Esophagus muscularis mucosa (tissue), 4 donors: ENCODE results near the gene MEG3. TPM values are rescaled to one million over a fixed set of nuclear protein-coding genes. Genes with fewer than 3 reads are reported as not detected.

ENCODE experiments used
- DNase-seq: peaks from one replicate; pipeline ENCODE4 v3.0.0-alpha.2; 2017; ENCODE audit errors: extremely low spot score
- H3K27ac ChIP-seq, 4 donors: fragments of 200-600 bp; sonication (generic); replicated peaks in 1 of 4; 1 replicate in 3 of 4; 2 replicates in 1 of 4; pipeline ENCODE4 v1.5.1; 2016 to 2019; ENCODE audit warnings: mild to moderate bottlenecking in 1 of 4
- H3K27me3 ChIP-seq, 4 donors: fragments of 200-600 bp; sonication (generic); one replicate each; pipeline versions ENCODE4 v1.5.1 to v1.6.0; 2016 to 2019
- H3K36me3 ChIP-seq, 4 donors: fragments of 200-600 bp; sonication (generic); one replicate each; pipeline ENCODE4 v1.5.1; 2016 to 2019
- H3K4me1 ChIP-seq, 4 donors: fragments of 200-600 bp; sonication (generic); one replicate each; pipeline ENCODE4 v1.5.1; 2016 to 2019
- H3K4me3 ChIP-seq, 4 donors: fragments of 200-600 bp; sonication (generic); 1 replicate in 2 of 4; 2 replicates in 2 of 4; pipeline ENCODE4 v1.5.1; 2016 to 2019; ENCODE audit warnings: mild to moderate bottlenecking in 4 of 4, moderate library complexity in 1 of 4
- H3K9me3 ChIP-seq, 4 donors: fragments of 200-600 bp; sonication (generic); 1 replicate in 3 of 4; 2 replicates in 1 of 4; pipeline ENCODE4 v1.5.1; 2016 to 2019
- EP300 ChIP-seq: sonication (generic); formaldehyde crosslinking; IDR thresholded peaks from one replicate; pipeline ENCODE4 v1.6.1; 2017; ENCODE audit warnings: antibody characterized with exemption
- POLR2A ChIP-seq: fragments of 450-650 bp; IDR thresholded peaks from one replicate; pipeline ENCODE4 v1.6.1; 2017; ENCODE audit warnings: antibody characterized with exemption, moderate library complexity, mild to moderate bottlenecking, low read depth
- POLR2AphosphoS5 ChIP-seq, 2 donors: sonication (generic); formaldehyde crosslinking; IDR thresholded peaks; one replicate each; pipeline ENCODE4 v1.6.1; 2017; ENCODE audit warnings: antibody characterized with exemption in 2 of 2
- WGBS: methylation state at CpG from one replicate; pipeline ENCODE4 v1.1.5; 2018; 5-methylcytosine and 5-hydroxymethylcytosine counted together
- intact Hi-C: fragments of 100-400 bp; cut with DNase I; formaldehyde crosslinking; loops from one replicate; pipeline ENCODE4 v1.15.1; 2023
- total RNA-seq, 4 donors: library from RNA; depleted of rRNA; stranded (reverse); fragments of >200 nt; gene quantifications; one replicate each; pipeline versions ENCODE4 v1.1.0 to v1.2.1, GENCODE V29; 2016
- TF ChIP-seq, protein P1 (sequence below), 3 experiments: fragments of 200-600 bp in 2 of 3; fragments of 450-650 bp in 1 of 3; sonication (generic) in 2 of 3; IDR thresholded peaks; one replicate each; pipeline ENCODE4 v1.5.1; 2017 to 2019; ENCODE audit warnings: antibody characterized with exemption in 3 of 3, mild to moderate bottlenecking in 2 of 3, moderate library complexity in 1 of 3

The MEG3 gene
- total RNA-seq, 4 donors from 2014 or later: 9.4 to 53.2 (median 22.1) TPM

DNA sequence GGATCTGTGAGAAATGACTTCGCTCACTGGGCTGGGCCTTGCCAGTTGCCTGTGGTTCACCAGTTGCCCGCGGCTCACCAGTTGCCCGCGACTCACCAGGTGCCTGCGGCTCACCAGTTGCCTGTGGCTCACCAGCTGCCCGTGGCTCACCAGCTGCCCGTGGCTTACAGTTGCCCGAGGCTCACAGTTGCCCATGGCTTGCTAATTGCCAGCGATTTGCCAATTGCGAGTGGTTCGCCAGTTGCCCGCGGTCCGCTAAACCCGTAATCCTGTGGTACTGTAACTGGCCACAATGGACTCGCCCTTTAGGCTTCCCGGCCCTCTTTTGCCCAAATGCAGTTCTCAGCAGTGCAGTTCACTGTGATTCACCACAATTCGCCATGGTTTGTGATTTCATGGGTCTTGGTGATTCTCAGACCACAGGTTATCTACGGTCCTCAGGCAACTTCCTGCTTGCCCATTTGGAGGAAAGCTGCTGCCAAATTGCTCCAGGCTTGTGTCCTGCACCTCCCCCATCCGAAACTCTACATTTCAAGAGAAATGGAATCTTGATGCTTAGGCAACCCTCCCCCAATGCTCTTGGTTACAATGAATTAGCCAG, 15.0 kb upstream of the MEG3 start:
- intact Hi-C loops: no loop called here

DNA sequence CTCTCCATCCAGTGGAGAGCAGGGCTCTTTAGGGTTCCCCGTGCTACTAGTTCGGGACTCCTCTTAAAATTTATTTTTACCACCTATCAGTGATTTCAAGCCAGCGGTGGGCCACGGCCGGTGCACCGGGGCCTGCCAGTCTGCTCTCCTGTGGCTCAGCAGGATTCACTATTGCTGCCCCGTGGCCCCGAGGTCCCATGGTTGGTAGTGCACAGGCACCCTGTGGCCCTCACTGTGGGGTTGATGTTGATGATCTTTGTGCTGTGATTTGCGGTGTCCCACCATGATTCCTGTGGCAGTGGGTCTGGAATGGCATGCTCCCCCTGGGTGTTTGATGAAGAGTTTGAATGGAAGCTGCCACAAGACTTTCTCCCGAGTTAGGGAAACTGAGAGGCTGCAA, 12.6 kb upstream of the MEG3 start:
- H3K27me3 ChIP-seq: peaks cover 0 to 40% (median 0%) of the 10 kb centered on the region in 4 donors
- H3K9me3 ChIP-seq: peaks cover 0 to 35% (median 16%) of the 10 kb centered on the region in 4 donors
- no peak overlapping the region for H3K4me3 ChIP-seq
- intact Hi-C loops: no loop called here
- no peak for DNase-seq
- no peaks in the 10 kb centered on the region for H3K4me1 ChIP-seq
- no peaks in the 10 kb centered on the region for H3K36me3 ChIP-seq
- TF ChIP-seq POLR2A (no peak), POLR2AphosphoS5 (IDR thresholded peaks at IDR 0.05) (no peak), EP300 (no peak)
- TF ChIP-seq, protein P1, sequence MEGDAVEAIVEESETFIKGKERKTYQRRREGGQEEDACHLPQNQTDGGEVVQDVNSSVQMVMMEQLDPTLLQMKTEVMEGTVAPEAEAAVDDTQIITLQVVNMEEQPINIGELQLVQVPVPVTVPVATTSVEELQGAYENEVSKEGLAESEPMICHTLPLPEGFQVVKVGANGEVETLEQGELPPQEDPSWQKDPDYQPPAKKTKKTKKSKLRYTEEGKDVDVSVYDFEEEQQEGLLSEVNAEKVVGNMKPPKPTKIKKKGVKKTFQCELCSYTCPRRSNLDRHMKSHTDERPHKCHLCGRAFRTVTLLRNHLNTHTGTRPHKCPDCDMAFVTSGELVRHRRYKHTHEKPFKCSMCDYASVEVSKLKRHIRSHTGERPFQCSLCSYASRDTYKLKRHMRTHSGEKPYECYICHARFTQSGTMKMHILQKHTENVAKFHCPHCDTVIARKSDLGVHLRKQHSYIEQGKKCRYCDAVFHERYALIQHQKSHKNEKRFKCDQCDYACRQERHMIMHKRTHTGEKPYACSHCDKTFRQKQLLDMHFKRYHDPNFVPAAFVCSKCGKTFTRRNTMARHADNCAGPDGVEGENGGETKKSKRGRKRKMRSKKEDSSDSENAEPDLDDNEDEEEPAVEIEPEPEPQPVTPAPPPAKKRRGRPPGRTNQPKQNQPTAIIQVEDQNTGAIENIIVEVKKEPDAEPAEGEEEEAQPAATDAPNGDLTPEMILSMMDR (IDR thresholded peaks at IDR 0.05): no peak
- no peak overlapping the region for H3K27ac ChIP-seq
- 96% methylated on average over 9 of the region's 10 CpGs for WGBS

More for the DNA sequence above, 15.0 kb upstream of the MEG3 start:
- H3K4me3 ChIP-seq: no peak overlapping the region
- H3K4me1 ChIP-seq: no peaks in the 10 kb centered on the region
- DNase-seq: no peak
- TF ChIP-seq EP300 (no peak), POLR2AphosphoS5 (IDR thresholded peaks at IDR 0.05) (no peak), POLR2A (no peak)
- TF ChIP-seq, protein P1 (IDR thresholded peaks at IDR 0.05): no peak
- H3K27ac ChIP-seq: no peak overlapping the region
- H3K9me3 ChIP-seq: peaks cover 0 to 44% (median 23%) of the 10 kb centered on the region in 4 donors
- WGBS: 66% methylated on average over 17 of the region's 21 CpGs
- peaks cover 0 to 57% (median 0%) of the 10 kb centered on the region in 4 donors for H3K27me3 ChIP-seq
- no peaks in the 10 kb centered on the region for H3K36me3 ChIP-seq

DNA sequence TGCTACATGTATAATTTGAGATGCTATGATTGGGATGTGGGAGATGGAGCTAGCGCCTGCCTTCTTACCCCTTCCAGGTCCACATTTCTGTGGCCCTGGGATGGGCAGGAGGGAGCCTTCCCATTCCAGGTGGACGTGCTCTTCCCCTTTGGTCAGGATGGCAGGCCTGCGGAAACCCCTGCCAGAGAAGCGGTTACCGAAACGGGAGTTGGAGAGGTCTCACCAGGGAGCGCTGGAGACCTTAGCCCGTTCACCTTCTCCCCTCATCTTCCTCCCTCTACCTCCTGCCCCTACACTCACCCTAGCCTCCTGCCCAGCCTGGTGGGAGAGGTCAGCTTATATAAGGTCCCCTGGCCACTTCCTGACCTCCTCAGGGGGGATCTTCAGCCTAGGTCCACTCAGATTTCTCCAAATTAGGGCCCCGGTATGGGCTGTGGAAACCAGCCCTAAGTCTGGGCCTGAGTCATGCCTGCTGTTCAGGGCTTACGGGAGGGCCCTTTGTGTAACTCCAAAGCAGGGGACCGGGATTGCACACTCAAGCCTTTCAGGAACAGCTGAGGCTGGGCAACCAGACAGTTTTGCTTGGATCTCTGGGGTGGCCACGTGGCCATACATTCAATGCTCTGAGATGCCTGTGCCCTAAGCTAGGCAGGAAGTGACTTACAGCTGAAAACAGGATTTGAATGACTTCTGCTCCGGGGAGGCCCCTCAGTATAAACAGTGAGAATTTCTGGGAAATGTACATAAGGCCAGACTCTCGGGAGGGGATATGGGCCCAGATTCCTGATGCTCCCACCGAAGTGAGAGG, 10.2 kb upstream of the MEG3 start:
- peaks cover 0 to 22% (median 0%) of the 10 kb centered on the region in 4 donors for H3K27me3 ChIP-seq
- H3K27ac ChIP-seq: no peak overlapping the region
- H3K4me3 ChIP-seq: no peak overlapping the region
- intact Hi-C loops: no loop called here
- TF ChIP-seq POLR2A: no peak
- TF ChIP-seq, protein P1 (IDR thresholded peaks at IDR 0.05): no peak
- no peak for TF ChIP-seq POLR2AphosphoS5 (IDR thresholded peaks at IDR 0.05)
- no peak for TF ChIP-seq EP300
- H3K36me3 ChIP-seq: no peaks in the 10 kb centered on the region
- H3K4me1 ChIP-seq: no peaks in the 10 kb centered on the region
- no peak for DNase-seq
- WGBS: 83% methylated on average over 11 of the region's 15 CpGs
- peaks cover 0 to 11% (median 4%) of the 10 kb centered on the region in 4 donors for H3K9me3 ChIP-seq

DNA sequence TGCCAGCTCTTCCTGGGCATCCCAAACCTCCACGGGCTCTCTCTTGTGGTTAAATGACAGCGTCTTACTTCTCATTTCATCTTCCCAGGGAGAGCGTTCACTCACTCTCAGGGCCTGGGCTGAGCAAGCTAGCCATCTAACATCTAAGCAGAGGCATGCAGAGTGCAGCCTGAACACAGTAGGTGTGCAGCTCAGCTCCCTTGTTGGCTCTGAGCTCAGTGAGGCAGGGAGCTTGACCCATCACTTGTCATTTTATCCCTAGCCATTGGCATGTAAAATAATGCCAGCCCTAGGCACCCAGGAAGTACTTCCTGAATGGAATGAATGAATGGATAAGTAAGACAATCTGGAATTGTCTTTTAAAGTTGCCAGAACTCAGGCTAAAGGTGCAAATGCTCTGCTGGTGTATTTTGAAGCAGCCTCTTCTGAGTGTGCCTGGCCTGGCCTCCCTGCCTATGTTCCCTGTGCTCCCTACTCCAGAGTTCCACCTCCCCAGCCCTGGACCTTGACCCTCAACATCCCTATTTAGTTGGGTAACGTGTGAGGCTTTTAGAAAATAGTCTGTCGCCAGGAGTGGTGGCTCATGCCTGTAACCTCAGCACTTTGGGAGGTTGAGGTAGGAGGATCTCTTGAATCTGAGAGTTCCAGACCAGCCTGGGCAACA, 9.5 kb upstream of the MEG3 start:
- H3K4me1 ChIP-seq: no peaks in the 10 kb centered on the region
- TF ChIP-seq, protein P1 (IDR thresholded peaks at IDR 0.05): no peak
- no peak for TF ChIP-seq POLR2A
- no peak for TF ChIP-seq EP300
- H3K36me3 ChIP-seq: no peaks in the 10 kb centered on the region
- 74% methylated on average over 5 of the region's 5 CpGs for WGBS
- peaks cover 0 to 14% (median 0%) of the 10 kb centered on the region in 4 donors for H3K27me3 ChIP-seq
- no peak for DNase-seq
- H3K4me3 ChIP-seq: no peak overlapping the region
- no peak overlapping the region for H3K27ac ChIP-seq
- intact Hi-C loops: no loop called here
- H3K9me3 ChIP-seq: peaks cover 0 to 3% (median under 1%) of the 10 kb centered on the region in 4 donors
